ENCODE data around the gene POLR1G. TPM values are rescaled to one million over a fixed set of nuclear protein-coding genes. Genes with fewer than 3 reads are reported as not detected.

The POLR1G gene, protein sequence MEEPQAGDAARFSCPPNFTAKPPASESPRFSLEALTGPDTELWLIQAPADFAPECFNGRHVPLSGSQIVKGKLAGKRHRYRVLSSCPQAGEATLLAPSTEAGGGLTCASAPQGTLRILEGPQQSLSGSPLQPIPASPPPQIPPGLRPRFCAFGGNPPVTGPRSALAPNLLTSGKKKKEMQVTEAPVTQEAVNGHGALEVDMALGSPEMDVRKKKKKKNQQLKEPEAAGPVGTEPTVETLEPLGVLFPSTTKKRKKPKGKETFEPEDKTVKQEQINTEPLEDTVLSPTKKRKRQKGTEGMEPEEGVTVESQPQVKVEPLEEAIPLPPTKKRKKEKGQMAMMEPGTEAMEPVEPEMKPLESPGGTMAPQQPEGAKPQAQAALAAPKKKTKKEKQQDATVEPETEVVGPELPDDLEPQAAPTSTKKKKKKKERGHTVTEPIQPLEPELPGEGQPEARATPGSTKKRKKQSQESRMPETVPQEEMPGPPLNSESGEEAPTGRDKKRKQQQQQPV
- 1 to 10 TPM; 1.5 to 6.3 (median 2.3) TPM for polyA plus RNA-seq

DNA sequence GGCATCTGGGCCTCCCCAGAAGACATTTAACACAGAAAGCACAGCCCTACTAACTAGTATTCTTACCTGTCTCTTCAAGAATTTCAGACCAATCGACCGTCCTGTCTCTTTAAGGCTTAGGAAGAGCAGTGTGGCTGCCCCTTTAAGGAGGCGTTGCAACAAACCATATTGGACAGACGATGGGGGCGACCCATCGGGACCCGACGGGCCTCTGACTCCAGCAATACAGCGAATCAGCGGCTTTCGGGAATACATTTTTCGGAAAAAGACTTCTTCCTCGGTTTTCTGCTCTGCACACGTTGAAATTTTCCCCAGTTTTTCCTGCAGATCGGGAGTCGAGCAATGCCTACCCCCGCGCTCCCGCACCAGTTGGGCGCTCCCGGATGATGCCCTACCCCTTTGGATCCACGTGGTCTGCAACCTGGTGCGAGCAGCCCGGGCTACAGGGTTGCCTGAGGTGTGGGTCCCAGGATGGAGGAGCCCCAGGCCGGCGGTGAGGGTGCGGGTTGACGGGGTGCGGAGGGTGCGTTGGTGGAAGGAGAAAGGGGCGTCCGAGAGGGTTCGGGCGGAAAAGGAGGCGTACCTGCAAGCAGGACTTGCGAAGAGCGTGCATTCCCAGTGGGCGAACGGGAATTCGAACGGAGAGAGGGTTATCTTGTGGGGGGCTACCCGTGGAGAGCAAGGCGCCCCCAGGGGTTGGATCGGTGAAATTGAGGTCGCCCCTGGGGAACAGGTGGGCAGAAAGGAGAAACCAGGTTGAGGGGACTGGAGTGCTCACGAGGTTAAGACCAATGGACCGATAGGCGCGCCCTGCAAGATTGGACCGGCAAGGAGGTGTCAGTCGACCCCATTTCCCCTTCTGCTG lies at the start of gene POLR1G:
POLR1G (plus strand) TSS at position 419 of the 865 bp plus-strand sequence; CDS start at position 472, 53 bp downstream.
- peak within 1 kb of the TSS; percentile 23 for H3K27ac ChIP-seq (ENCODE audit: low read depth, low read length)
- WGBS, 3 donors = 0 to 1% (median 0%) methylated on average over 51 of the region's 51 CpGs

DNA sequence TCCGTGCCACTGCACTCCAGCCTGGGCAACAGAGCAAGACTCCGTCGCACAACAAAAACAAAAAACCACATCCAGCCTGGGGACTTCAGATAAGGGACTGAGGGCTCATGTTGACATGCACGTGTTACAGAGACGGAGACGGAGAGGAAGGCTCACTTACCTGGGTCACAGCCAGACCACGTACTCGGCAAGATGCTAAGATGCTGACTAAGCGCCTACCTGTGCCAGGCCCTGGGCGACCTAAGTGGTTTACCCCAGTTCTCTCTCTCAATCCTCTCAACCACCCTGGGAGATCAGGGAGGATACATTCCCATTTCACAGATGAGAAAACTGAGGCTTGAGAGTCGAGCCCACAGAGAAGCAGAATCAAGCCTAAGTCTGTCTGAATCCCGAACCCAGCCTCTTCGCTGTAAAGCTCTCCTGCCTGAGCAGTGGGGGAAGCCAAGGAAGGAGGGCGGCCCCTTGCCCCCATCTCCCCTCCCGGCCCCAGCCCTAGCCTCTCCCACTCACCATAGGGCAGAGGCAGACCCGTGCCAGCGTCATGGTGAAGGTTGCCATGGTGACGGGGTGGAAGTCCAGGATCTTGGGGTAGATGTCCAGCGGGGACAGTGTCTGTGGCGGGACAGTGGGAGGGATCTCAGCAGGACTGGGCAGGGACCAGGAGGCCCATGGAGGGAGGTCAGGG lies 49.5 kb upstream of the POLR1G start:
- no peak overlapping the region for H3K27ac ChIP-seq (ENCODE audit: low read depth, low read length)
- 90 to 91% (median 91%) methylated on average over 20 of the region's 20 CpGs for WGBS, 3 donors

DNA sequence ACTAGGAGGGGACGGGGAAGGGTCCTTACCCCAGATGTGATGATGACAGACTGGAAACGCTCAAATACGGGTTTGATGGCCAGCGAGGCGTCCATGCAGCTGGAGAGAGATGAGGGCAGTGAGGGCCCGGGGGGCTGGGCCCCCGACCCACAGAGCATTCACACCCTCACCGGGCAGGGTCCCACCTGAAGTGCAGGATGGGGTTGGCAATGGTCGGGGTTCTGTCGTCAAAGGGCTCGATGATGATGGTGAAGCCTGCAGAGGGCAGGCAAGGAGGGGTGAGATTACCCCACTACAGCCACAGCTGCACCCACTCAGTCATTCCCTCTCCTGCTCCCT lies 49.0 kb upstream of the POLR1G start:
- 89 to 97% (median 92%) methylated on average over 11 of the region's 11 CpGs for WGBS, 3 donors
- no peak overlapping the region for H3K27ac ChIP-seq (ENCODE audit: low read depth, low read length)

DNA sequence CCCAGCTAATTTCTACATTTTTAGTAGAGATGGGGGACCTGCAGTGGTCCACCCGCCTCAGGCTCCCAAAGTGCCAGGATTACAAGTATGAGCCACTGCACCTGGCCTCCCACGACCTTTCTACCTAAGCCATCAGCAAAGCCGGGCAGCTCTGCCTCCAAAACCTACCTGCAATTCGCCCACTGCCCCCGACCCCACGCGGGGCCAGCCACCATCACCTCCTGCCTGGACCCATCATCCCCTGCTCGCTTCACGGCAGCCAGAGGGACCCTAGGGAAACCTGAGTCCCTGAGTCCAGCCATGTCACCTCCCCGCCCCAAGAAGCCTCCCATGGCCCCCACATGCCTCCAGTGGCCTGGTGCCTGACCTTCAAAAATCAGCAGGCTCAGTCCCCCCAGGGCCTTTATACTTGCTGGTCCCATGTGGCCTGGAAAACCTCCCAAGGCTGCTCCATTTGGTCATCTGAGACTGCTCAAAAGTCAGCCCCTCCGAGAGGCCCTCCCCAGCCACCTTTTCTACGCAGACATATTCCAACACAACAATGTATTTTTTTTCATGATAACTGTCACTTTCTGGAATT lies 48.1 kb upstream of the POLR1G start:
- WGBS, 3 donors = 94 to 95% (median 94%) methylated on average over 12 of the region's 12 CpGs
- no peak overlapping the region for H3K27ac ChIP-seq (ENCODE audit: low read depth, low read length)

DNA sequence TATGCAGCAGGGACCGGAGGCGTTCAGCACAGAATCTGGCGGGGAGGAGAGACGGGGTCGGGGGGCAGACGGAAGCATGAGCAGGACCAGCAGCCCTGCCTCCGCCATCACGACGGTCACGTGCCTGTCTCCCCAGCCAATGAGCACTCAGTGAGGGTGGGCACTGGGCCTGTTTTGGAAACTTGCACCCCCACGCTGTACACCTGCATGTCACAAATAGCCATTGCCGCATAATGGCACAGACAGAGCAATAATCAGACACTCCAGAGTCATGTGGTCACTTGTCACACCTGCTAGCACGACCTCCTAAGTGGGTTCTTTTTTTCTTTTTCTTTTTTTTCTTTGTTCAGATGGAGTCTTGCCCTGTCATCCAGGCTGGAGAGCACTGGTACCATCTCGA lies 44.8 kb upstream of the POLR1G start:
- 93 to 96% (median 94%) methylated on average over 14 of the region's 14 CpGs for WGBS, 3 donors

DNA sequence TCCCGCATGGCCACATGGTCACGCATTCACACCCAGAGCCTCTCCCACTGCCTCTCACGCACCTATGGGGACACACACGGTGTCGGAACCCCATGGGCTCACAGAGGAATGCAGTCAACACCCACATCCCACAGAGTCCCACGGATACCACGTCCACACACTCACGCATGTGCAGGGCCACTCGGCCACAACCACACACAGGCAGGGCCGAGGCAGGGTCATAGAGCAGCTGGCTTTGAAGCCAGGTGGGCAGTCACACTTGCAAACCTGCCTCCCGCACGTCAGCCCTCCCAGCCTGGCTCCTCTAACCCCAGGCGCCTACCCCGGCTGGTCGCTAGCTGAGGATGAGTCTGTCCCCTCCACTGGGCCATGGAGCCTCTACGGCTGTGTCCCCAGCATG lies 44.2 kb upstream of the POLR1G start:
- no peak overlapping the region for H3K27ac ChIP-seq (ENCODE audit: low read depth, low read length)
- 88 to 93% (median 93%) methylated on average over 16 of the region's 16 CpGs for WGBS, 3 donors

More for the DNA sequence above, 44.8 kb upstream of the POLR1G start:
- H3K27ac ChIP-seq (ENCODE audit: low read depth, low read length) = no peak overlapping the region

DNA sequence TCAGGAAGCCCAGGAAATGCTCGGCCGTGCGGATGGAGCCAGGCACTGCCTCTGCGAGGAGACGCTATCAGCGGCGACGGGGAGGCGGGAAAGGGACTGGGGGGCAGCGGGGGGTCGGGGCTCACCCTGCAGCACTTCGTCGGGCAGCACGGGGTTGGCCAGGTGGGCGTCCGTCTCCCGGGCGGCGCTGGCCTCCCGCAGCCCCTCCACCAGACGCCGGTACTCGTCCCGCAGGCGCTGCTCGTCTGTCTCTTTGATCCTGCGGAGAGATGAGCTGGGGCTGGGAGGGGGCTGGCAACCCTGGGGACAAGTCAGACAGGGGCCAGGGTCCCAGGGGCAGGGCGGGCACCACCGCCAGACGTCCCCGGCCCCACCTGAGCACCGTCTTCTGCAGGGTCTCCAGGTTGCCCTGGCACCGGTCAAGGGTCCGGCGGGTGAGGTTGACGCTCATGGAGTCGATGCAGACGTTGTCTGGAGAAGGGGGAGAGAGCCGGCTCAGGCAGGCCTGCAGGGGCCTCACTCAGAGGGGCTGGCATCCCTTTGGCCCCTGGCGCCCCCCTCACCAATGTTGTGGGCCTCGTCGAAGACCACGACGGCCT lies 42.5 kb upstream of the POLR1G start:
- WGBS, 3 donors = 91 to 94% (median 92%) methylated on average over 34 to 44 of the region's 44 CpGs

DNA sequence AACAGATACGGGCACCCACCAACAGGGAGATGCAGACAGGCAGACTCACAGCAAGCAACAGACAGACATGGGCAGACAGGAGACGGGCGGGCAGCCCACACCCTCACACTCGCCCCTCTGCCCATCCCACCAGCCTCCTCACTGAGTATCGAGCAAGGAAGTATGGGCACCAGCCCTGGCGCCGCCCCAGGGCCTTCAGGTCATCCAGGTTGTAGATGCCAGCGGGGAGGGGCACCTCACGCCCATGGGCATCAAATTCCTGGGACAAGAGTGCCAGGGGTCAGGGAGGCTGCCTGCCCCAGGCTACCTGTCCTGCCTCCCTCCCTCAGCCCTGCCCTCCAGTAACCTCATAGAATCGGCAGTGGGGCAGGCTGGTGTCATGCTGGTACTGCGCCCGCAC lies 41.7 kb upstream of the POLR1G start:
- WGBS, 3 donors = 88 to 93% (median 91%) methylated on average over 10 to 12 of the region's 12 CpGs
- H3K27ac ChIP-seq (ENCODE audit: low read depth, low read length) = no peak overlapping the region

More for the DNA sequence above, 42.5 kb upstream of the POLR1G start:
- no peak overlapping the region for H3K27ac ChIP-seq (ENCODE audit: low read depth, low read length)

DNA sequence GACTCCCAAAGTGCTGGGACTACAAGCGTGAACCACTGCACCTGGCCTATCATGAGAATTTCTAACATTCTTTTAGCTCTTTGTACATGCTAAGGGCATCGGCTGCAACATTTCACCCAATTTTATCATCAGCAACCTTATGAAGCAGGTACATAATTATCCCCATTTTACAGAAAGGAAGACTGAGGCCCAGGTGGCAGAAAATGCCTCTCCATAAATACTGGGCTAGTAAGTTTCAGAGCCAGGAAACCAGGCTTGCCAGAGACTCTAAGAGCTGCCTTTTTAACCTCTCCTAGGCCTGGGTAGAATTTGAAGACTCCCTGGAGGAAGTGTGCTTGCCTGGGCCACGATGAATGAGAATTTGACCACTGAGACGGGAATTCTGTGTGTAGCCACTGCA lies 38.3 kb upstream of the POLR1G start:
- H3K27ac ChIP-seq (ENCODE audit: low read depth, low read length) = no peak overlapping the region
- 87 to 95% (median 94%) methylated on average over 4 of the region's 4 CpGs for WGBS, 3 donors

DNA sequence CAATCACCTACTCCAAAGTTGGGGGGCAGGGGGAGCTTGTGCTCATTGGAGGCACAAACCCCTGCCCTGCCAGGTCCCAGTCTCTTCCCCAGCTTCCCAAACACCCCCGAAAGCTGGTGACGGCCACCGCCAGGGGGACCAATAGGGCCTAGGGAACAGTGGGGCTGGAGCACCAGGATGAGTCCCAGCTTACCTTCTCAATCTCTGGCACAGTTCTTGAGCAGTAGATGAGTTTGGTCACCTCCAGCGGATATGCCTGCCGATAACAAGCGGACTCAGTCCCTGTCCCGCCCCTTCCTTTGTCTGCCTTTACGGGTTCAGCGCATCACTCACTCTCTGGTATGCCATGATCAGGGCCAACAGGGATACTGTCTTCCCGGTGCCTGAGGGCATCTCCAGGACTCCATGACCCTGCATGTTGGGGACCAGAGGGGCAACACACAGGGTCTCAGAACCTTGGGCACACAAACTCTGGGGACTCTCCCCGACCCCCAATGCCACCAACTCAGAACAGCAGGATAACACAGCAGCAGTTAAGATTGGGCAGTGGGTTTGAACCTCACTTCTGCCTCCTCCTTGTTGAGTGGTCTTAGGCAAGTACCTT lies 37.6 kb upstream of the POLR1G start:
- no peak overlapping the region for H3K27ac ChIP-seq (ENCODE audit: low read depth, low read length)
- WGBS, 3 donors = 93 to 96% (median 94%) methylated on average over 11 of the region's 11 CpGs

DNA sequence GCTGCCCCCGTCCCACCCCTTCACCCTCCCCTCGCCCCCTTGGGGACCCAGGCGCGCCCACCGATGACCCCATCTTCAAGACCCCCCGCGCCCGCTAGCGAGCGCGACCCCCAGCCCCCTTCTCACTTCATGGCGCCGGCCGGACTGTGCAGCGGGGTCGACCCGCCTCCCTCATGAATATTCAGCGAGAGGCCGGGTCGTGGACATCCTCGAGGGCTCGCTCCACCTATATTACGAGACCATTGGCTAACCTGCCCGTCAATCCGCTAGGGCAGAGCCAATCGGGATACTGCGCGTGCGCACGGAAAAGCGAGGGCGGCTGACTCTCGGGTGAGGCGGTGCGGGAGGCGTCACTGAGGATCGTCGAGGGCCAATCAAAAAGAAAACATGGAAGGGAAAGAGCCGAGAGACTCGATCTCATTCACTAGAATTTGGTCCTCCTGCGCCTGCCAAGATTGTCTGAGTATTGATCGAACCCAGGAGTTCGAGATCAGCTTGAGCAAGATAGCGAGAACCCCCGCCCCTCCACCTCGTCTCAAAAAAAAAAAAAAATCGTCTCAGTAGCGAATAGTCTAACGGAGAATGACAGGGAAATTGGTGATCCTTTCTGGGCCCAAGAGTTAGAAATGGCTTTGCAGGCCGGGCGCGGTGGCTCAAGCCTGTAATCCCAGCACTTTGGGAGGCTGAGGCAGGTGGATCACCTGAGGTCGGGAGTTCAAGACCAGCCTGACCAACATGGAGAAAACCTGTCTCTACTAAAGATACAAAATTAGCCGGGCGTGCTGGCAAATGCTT lies 35.8 kb upstream of the POLR1G start, which contains the start of gene ERCC2:
ERCC2 (minus strand) TSS at position 164 of the 795 bp plus-strand sequence; CDS start at position 131, 33 bp downstream.
- no peak within 1 kb of the TSS for H3K27ac ChIP-seq (ENCODE audit: low read depth, low read length)
- 3 to 4% (median 4%) methylated on average over 55 of the region's 55 CpGs for WGBS, 3 donors

DNA sequence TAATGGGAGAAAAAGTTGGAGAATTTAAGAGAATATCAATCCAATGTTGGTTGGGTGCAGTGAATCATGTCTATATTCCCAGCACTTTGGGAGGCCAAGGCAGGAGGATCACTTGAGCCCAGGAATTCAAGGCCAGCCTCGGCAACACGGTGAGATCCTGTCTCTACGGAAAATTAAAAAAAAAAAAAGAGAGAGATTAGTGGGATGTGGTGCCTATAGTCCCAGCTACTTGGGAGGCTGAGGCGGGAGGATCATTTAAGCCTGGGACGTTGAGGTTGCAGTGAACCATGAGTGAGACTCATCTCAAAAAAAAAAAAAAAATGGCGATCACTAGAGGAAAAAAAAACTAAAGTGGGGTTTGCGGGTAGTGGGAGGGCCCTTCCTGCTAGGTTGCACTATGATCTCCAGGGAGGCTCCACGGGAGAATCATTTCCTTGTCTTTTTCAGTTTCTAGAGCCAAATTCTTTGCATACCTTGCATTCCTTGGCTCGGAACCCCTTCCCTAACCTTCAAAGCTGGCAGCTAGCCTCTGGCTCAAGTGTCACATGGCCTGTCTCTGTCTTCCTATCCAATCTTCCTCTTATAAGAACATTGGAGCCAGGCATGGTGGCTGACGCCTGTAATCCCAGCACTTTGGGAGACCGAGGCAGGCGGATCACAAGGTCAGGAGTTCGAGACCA lies 30.3 kb upstream of the POLR1G start:
- WGBS, 3 donors = 37 to 46% (median 42%) methylated on average over 12 to 13 of the region's 13 CpGs
- no peak overlapping the region for H3K27ac ChIP-seq (ENCODE audit: low read depth, low read length)

DNA sequence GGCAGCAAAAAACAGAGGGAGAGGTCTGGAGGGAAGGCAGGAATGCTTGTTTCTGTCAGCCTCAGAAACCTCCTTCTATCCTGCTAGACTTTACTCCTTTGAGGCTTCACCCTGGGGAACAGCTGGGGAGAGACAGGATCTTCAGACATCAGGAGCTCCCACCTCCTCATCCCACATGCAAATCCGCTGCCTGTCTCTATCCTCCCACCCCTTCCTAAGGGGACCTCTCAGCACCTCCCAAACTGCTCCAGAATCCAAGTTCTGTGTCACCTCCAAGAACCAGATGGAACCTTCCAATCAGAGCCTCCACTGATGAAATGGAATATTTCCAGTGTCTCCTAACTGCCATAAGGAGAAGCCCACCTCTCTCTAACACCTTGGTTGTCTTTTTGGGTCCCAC lies 26.3 kb upstream of the POLR1G start:
- WGBS, 3 donors = 76 to 100% (median 83%) methylated on average over 1 of the region's 1 CpG
- H3K27ac ChIP-seq (ENCODE audit: low read depth, low read length) = no peak overlapping the region

DNA sequence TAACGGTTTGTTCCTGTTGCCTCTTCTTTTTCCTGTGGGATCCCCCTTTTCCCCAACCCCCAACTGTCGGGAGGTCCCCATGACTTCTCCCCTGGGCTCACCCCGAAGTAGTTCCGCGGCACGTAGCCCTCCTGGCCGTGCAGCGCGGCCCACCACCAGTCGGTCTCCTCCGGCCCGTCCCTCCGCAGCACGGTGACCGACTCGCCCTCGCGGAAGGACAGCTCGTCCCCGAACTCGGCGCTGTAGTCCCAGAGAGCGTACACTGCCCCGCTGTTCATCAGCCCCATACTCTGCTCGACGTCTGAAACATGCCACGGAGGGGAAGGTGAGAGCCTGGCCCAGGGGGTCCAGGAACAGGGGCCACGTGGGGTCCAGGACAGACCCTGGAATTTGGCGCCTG lies 24.0 kb upstream of the POLR1G start:
- no peak overlapping the region for H3K27ac ChIP-seq (ENCODE audit: low read depth, low read length)
- WGBS, 3 donors = 88 to 92% (median 90%) methylated on average over 29 of the region's 29 CpGs

DNA sequence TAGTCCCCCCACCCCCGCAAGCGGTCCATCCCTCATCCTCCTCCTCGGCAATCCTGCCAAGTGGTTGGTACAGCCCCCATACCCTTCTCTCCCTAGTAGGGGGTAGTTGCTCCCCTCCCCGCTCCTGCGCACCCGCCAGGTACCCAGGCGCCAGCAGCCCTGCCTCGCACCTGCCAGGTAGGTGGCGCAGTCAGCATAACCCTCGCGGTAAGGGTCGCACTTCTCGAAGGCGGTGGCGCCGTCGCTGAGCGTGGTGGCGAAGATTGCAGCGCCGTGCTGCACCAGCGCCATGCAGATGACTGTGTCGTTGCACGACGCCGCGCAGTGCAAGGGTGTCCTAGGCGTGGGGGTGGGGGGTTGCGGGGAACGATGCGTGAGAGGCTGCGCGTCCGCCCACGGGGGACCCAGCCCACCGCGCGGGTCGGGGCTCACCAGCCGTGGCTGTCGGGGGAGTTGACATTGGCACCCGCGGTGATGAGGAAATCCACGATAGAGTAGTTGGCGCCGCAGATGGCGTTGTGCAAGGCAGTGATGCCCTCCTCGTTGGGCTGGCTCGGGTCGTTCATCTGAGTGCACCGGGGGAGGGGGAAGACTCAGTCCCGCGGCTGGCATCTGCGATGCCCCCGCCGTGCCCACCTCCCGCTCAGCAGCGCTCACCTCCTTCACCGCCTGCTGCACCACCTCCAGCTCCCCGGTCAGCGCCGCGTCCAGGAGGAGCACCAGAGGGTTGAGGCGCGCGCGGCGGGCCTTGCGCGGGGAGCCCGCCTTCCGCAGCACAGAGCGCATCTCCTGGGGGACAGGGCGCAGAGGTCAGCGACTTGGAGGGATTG lies 20.8 kb upstream of the POLR1G start:
- WGBS, 3 donors = 7 to 29% (median 10%) methylated on average over 67 to 75 of the region's 75 CpGs
- H3K27ac ChIP-seq (ENCODE audit: low read depth, low read length) = no peak overlapping the region
